ENCODE results near the gene BIRC3.
"Not testable (repeated sequence)": the region's sequence is repeated elsewhere in the genome, so short reads cannot be mapped to it uniquely, and the experiment has no call there.

The BIRC3 gene

GRCh38 chr11:102360681-102361080 lies 43.4 kb downstream of the BIRC3 start:
- TF ChIP-seq CTCF (conservative IDR thresholded peaks at IDR 0.05), result no peak
- no peak overlapping the region for H3K27ac ChIP-seq

DNA sequence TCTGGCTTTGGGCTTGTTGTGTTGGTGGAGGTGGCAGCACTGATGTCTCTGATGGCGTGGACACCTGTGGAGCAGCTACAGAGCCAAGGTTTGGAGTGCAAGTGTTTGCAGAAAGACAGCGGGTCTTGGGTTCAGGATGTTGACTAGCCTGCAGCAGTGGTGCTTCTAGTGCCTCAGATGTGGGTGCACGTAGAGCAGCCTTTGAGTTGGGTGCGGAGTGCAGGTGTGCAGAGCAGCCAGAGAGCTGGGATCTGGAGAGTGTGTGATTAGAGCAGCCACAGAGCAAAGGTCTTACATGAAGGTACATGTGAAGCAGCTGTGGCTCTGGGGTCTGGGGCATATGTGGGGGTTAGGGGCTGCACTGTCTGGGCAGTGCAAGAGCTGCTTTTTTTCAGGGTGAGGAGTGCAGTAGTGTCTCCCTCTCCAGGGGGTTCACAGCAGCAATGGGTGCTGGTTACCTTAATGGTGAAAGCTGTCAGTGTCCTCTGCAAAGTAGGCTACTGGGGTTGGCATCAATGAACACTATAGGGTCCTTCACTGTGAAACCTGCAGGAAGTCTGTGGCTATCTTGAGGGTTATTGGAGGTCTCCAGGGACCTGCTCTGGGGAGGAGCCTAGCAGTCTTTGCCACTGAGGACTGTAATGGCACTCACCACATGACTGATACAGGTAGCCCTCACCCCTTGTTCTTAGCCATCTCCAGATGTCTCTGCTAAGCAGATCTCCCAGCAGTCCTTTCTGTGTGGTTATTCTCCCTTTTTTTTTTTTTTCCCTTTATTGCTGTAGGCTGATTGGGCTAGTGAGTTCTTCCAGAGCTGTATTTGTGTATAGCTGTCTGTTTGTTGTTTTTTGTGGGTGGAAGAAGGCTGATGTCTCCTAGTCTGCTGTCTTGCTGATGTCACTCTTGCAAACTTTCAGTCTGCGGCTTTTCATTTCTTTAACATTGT lies 44.1 kb downstream of the BIRC3 start:
- no peak overlapping the region for H3K27ac ChIP-seq
- no peak for TF ChIP-seq CTCF (conservative IDR thresholded peaks at IDR 0.05)

DNA sequence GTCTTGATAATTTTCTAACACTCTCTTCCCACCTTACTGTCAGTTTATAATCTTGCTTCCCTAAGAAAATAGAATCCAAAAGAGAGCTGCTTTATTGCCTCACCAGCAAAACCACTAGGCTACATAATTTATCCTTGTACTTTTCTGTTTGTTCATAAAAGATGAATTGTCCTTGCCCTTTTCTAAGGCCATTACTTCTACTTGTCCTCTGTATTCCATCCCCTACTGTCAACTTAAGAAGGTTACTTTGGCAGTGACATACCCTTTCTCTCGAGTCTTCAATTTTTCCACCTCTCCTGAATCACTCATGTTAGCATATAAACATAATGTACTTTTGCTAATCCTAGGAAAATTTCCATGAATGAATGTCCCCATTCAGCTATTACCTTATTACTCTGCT lies 47.7 kb downstream of the BIRC3 start:
- H3K27ac ChIP-seq, result peak overlapping the region; percentile 60
- no peak for TF ChIP-seq CTCF (conservative IDR thresholded peaks at IDR 0.05)

- H3K27ac ChIP-seq, result no peak overlapping the region
- TF ChIP-seq CTCF (conservative IDR thresholded peaks at IDR 0.05), result peak; percentile 61
Observed at GRCh38 chr11:102367364-102367763, 50.1 kb downstream of the BIRC3 start.

DNA sequence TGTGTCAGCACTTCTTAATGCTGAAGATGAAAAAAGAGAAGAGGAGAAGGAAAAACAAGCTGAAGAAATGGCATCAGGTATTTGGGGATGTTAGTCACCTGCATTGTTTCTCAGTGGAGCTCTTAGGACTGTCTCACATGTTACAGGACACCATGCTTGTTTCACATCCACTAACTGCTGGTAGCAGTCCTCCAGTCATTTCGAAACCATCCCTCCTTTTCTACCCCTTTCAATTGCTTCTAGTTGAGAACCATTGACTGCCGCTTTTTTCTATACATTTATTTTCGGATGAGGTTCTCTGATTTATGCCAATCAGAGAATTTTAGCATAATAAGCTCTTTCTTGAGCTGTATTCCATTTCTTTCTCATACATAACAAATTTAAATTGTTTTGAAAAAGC lies 51.2 kb downstream of the BIRC3 start:
- H3K27ac ChIP-seq, result no peak overlapping the region
- TF ChIP-seq CTCF (conservative IDR thresholded peaks at IDR 0.05), result no peak

DNA sequence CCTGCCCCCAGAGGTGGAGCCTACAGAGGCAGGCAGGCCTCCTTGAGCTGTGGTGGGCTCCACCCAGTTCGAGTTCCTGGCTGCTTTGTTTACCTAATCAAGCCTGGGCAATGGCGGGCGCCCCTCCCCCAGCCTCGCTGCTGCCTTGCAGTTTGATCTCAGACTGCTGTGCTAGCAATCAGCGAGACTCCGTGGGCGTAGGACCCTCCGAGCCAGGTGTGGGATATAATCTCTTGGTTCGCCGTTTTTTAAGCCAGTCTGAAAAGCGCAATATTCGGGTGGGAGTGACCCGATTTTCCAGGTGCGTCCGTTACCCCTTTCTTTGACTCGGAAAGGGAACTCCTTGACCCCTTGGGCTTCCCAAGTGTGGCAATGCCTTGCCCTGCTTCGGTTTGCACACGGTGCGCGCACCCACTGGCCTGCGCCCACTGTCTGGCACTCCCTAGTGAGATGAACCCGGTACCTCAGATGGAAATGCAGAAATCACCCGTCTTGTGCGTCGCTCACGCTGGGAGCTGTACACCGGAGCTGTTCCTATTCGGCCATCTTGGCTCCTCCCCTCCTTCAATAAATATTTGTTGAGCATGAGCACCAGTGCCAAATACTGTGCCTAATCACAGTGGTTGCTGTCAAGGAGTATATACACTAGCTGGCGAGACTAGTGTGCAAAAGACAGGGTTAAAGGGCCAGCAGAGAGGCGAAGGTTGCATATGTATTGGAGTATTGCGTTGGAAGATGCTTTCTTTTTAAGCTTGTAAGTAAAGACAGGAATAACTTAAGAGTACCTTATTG lies 57.5 kb downstream of the BIRC3 start:
- H3K27ac ChIP-seq, result not testable (repeated sequence)

DNA sequence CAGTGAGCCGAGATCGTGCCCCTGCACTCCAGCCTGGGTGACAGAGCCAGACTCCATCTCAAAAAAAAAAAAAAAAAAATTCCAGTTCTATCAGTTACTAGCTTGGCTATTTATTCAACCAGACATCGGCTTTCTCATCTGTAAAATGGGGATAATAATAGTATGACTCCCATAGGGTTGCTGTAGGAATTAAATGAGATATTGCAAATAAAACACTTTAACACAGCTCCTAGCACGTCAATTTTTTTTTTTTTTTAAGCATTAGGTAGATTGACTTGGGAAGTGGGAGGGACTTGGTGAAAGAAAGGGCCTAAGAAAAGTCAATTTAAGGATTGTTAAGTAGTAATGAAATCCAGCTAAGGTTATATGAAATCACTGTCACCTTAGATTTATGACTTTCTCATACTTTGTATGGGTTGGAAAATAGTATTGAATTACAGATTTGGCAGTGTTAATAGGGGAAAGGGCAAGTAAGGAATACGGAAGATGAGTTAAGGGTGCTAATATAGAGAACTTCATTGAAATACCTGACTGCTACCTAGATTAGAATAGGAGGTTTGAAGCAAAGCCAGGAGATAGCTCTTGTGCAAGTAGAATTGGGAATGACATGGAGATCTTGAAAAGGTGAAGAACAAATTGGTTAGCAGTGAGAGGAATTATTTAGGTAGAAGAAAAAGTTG lies 58.6 kb downstream of the BIRC3 start:
- no peak for TF ChIP-seq CTCF (conservative IDR thresholded peaks at IDR 0.05)
- H3K27ac ChIP-seq, result no peak overlapping the region
